22Rv1 (cell line): ENCODE measurements around the gene FRS3.

Experiments used
- ZFX ChIP-seq: fragments of 450-650 bp; IDR thresholded peaks from 2 replicates; pipeline ENCODE4 v1.6.1; 2017; ENCODE audit warnings: antibody characterized with exemption, borderline replicate concordance
- TF ChIP-seq, protein P1 (sequence below): fragments of 450-650 bp; IDR thresholded peaks from 2 replicates; pipeline ENCODE4 v1.5.1; 2017; ENCODE audit warnings: mild to moderate bottlenecking

DNA sequence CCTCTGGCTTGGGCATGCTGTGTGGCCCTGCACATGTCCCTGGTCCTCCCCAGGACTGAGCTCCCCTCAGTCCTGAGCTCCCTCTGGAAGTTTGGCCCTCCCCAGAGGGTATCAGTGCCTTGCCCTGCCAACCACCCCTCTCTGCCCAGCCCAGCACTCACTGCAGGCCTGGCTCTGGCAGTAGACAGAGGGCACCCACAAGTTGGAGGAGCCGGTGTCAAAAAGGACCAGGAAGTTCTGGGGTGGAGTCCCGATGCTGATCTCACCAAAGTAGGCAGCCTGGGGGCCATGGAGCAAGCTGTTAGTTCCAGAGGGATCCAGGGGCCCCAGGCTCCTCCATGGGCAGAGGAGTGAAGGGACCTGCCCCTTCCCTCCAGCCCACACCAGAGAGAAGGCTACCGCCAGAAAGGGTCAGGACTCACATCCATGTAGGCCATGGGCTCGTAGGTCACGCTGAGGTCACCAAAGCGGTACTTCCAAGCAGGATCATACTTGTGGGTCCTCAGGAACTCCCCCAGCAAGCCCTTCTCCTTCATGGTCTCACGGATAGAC, 35.4 kb downstream of the FRS3 start:
- TF ChIP-seq, protein P1, sequence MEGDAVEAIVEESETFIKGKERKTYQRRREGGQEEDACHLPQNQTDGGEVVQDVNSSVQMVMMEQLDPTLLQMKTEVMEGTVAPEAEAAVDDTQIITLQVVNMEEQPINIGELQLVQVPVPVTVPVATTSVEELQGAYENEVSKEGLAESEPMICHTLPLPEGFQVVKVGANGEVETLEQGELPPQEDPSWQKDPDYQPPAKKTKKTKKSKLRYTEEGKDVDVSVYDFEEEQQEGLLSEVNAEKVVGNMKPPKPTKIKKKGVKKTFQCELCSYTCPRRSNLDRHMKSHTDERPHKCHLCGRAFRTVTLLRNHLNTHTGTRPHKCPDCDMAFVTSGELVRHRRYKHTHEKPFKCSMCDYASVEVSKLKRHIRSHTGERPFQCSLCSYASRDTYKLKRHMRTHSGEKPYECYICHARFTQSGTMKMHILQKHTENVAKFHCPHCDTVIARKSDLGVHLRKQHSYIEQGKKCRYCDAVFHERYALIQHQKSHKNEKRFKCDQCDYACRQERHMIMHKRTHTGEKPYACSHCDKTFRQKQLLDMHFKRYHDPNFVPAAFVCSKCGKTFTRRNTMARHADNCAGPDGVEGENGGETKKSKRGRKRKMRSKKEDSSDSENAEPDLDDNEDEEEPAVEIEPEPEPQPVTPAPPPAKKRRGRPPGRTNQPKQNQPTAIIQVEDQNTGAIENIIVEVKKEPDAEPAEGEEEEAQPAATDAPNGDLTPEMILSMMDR: no peak
- no peak for TF ChIP-seq ZFX
